ENCODE data around the gene MRPL17.

GRCh38 chr11:6686006-6686405 is 2.9 kb upstream of the MRPL17 start:
- TF ChIP-seq CTCF (conservative IDR thresholded peaks at IDR 0.05; ENCODE audit: low read length), result no peak
- TF ChIP-seq EZH2phosphoT487 (IDR thresholded peaks at IDR 0.05; ENCODE audit: borderline replicate concordance), result no peak

All from Loucy (cell line).